ENCODE results near the gene HBE1. TPM values are rescaled to one million over a fixed set of nuclear protein-coding genes. Genes with fewer than 3 reads are reported as not detected.

The HBE1 gene
- total and polyA plus RNA-seq, 9 of the 15 experiments (the other 6 are each of a cell fraction or from before 2014, with no cell fraction given), result 612 to 10,250 (median 2,181) TPM

- TF ChIP-seq POLR3A (IDR thresholded peaks at IDR 0.05; ENCODE audit: borderline replicate concordance, extremely low read depth, insufficient read depth, insufficient read length) (no peak), HLTF (IDR thresholded peaks at IDR 0.05) (no peak), PTBP1 (IDR thresholded peaks at IDR 0.05; ENCODE audit: low read depth, low read length) (no peak), SREBF1 (IDR thresholded peaks at IDR 0.05; ENCODE audit: borderline replicate concordance, low read depth, low read length) (no peak), SNIP1 (IDR thresholded peaks at IDR 0.05; ENCODE audit: low read depth) (no peak), BCL6 (CRISPR knock-in tag; IDR thresholded peaks at IDR 0.05) (no peak), RBFOX2 (IDR thresholded peaks at IDR 0.05; ENCODE audit: low read depth, low read length) (no peak), ZNF644 (tag; IDR thresholded peaks at IDR 0.05; ENCODE audit: low read depth) (no peak), ZNF699 (CRISPR knock-in tag; IDR thresholded peaks at IDR 0.05; ENCODE audit: insufficient replicate concordance) (no peak), HCFC1 (IDR thresholded peaks at IDR 0.05; ENCODE audit: low read depth, low read length) (no peak), ZNF217 (CRISPR knock-in tag; IDR thresholded peaks at IDR 0.05) (no peak)
- TF ChIP-seq, protein P1, sequence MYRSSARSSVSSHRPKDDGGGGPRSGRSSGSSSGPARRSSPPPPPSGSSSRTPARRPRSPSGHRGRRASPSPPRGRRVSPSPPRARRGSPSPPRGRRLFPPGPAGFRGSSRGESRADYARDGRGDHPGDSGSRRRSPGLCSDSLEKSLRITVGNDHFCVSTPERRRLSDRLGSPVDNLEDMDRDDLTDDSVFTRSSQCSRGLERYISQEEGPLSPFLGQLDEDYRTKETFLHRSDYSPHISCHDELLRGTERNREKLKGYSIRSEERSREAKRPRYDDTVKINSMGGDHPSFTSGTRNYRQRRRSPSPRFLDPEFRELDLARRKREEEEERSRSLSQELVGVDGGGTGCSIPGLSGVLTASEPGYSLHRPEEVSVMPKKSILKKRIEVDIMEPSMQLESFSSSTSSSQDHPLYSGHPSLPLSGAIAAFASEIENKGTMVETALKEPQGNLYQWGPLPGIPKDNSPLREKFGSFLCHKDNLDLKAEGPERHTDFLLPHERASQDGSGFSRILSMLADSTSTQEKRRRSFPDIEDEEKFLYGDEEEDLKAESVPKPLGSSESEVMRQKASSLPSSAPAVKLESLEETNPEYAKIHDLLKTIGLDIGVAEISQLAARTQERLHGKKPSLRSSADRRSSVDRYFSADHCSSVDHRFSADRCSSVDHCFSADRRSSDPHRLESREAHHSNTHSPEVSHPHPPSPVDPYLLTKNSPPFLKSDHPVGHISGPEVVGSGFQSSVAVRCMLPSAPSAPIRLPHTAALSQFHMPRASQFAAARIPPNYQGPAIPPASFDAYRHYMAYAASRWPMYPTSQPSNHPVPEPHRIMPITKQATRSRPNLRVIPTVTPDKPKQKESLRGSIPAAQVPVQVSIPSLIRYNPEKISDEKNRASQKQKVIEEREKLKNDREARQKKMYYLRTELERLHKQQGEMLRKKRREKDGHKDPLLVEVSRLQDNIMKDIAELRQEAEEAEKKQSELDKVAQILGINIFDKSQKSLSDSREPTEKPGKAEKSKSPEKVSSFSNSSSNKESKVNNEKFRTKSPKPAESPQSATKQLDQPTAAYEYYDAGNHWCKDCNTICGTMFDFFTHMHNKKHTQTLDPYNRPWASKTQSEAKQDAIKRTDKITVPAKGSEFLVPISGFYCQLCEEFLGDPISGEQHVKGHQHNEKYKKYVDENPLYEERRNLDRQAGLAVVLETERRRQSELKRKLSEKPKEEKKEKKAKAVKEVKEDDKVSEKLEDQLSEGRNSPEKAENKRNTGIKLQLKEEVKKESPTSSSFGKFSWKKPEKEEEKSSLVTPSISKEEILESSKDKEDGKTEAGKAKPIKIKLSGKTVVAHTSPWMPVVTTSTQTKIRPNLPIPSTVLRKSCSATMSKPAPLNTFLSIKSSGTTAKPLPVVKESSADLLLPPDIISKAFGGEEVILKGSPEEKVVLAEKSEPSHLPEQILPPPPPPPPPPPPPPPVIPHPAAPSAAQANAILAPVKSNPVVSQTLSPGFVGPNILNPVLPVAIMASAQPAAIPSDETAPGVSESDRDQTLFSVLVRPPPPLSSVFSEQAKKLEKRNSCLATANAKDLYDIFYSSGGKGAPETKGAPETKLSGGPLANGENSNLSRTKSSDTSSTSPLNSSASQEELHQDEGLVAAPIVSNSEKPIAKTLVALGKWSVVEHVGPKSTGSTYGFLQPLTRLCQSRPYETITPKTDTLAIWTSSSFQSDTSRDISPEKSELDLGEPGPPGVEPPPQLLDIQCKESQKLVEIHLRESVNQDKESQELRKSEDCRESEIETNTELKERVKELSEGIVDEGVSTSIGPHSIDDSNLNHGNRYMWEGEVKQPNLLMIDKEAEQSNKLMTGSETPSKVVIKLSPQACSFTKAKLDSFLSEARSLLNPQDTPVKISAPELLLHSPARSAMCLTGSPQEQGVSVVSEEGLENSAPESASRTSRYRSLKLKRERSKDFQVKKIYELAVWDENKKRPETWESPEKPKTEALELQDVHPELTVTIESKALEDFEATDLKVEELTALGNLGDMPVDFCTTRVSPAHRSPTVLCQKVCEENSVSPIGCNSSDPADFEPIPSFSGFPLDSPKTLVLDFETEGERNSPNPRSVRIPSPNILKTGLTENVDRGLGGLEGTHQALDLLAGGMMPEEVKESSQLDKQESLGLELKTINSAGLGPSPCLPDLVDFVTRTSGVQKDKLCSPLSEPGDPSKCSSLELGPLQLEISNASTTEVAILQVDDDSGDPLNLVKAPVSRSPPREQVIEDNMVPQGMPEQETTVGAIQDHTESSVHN (IDR thresholded peaks at IDR 0.05; ENCODE audit: borderline replicate concordance in 1 of 2, low read depth in 1 of 2), result no peak
- TF ChIP-seq, protein P2, sequence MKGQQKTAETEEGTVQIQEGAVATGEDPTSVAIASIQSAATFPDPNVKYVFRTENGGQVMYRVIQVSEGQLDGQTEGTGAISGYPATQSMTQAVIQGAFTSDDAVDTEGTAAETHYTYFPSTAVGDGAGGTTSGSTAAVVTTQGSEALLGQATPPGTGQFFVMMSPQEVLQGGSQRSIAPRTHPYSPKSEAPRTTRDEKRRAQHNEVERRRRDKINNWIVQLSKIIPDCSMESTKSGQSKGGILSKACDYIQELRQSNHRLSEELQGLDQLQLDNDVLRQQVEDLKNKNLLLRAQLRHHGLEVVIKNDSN (CRISPR knock-in tag; IDR thresholded peaks at IDR 0.05), result no peak
- TF ChIP-seq, protein P3, sequence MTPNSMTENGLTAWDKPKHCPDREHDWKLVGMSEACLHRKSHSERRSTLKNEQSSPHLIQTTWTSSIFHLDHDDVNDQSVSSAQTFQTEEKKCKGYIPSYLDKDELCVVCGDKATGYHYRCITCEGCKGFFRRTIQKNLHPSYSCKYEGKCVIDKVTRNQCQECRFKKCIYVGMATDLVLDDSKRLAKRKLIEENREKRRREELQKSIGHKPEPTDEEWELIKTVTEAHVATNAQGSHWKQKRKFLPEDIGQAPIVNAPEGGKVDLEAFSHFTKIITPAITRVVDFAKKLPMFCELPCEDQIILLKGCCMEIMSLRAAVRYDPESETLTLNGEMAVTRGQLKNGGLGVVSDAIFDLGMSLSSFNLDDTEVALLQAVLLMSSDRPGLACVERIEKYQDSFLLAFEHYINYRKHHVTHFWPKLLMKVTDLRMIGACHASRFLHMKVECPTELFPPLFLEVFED (CRISPR knock-in tag; conservative IDR thresholded peaks at IDR 0.05), result no peak
These were observed 14.9 kb upstream of the HBE1 start (continued) for GRCh38 chr11:5284637-5285036.

All from K562 (cell line).